Medulla oblongata (tissue), 1 donor: ENCODE measurements around the gene ACSF2.
"Not testable (repeated sequence)": the region's sequence is repeated elsewhere in the genome, so short reads cannot be mapped to it uniquely, and the experiment has no call there.

ENCODE experiments used
- DNase-seq: peaks from one replicate; pipeline ENCODE4 v3.0.0-alpha.2; 2015; ENCODE audit errors: extremely low spot score

ACSF2 gene

GRCh38 chr17:50412188-50412732 lies 13.8 kb upstream of the ACSF2 start:
- DNase-seq, result no peak

- DNase-seq, result no peak
These were observed 11.2 kb upstream of the ACSF2 start for GRCh38 chr17:50414808-50415207.

- DNase-seq, result not testable (repeated sequence)
These were observed 6.4 kb upstream of the ACSF2 start for GRCh38 chr17:50419577-50419976.

GRCh38 chr17:50420419-50421112 lies 5.5 kb upstream of the ACSF2 start:
- no peak for DNase-seq

- DNase-seq, result peak; percentile 51
These were observed 4.5 kb upstream of the ACSF2 start for GRCh38 chr17:50421308-50422051.

- DNase-seq, result no peak
These were observed 3.3 kb upstream of the ACSF2 start for GRCh38 chr17:50422738-50423137.

- peak; percentile 11 for DNase-seq
These were observed 2.4 kb upstream of the ACSF2 start for GRCh38 chr17:50423553-50424159.

- DNase-seq, result no peak
These were observed 1.6 kb upstream of the ACSF2 start for GRCh38 chr17:50424246-50424995.

- DNase-seq, result no peak
These were observed 879 bp upstream of the ACSF2 start for GRCh38 chr17:50424996-50425681.

- DNase-seq, result no peak
These were observed 409 bp downstream of the ACSF2 start for GRCh38 chr17:50426472-50426782.

GRCh38 chr17:50426814-50427787 lies 1.1 kb downstream of the ACSF2 start:
- peak; percentile 21 for DNase-seq

GRCh38 chr17:50428126-50428525 lies 2.1 kb downstream of the ACSF2 start:
- not testable (repeated sequence) for DNase-seq

- no peak for DNase-seq
These were observed 2.9 kb downstream of the ACSF2 start for GRCh38 chr17:50428831-50429424.

- no peak for DNase-seq
These were observed 3.8 kb downstream of the ACSF2 start for GRCh38 chr17:50429793-50430192.

- no peak for DNase-seq
These were observed 5.0 kb downstream of the ACSF2 start for GRCh38 chr17:50430821-50431618.

GRCh38 chr17:50432125-50432762 lies 6.2 kb downstream of the ACSF2 start:
- no peak for DNase-seq

- DNase-seq, result no peak
These were observed 11.4 kb downstream of the ACSF2 start for GRCh38 chr17:50437409-50437808.

- DNase-seq, result no peak
These were observed 13.0 kb downstream of the ACSF2 start for GRCh38 chr17:50439008-50439407.
